ENCODE measurements around the gene RHOB. TPM values are rescaled to one million over a fixed set of nuclear protein-coding genes. Genes with fewer than 3 reads are reported as not detected.

RHOB gene
- total RNA-seq, 1 donor from 2014 or later, result 12.9 TPM

GRCh38 chr2:20400787-20401488 is 45.9 kb upstream of the RHOB start:
- Mint-ChIP-seq H3K4me1 (no peaks in the 10 kb centered on the region), H3K27ac (no peak overlapping the region), H3K36me3 (ENCODE audit: low read depth) (no peaks in the 10 kb centered on the region), H3K9me3 (no peaks in the 10 kb centered on the region), H3K4me3 (no peak overlapping the region), H3K27me3 (peaks cover 8% of the 10 kb centered on the region)
- no peak for TF ChIP-seq CTCF (IDR thresholded peaks at IDR 0.05)
- DNase-seq, result no peak
- ChIA-PET CTCF (interaction anchor here (1.5 kb wide), 1 partner anchor 11 kb away, joined by 3 read pairs; no protein-coding TSS in a partner anchor), POLR2A (no interaction called here)
- no peak for ATAC-seq (ENCODE audit: low read depth)
- intact Hi-C loops (cut with micrococcal nuclease), result no loop called here

DNA sequence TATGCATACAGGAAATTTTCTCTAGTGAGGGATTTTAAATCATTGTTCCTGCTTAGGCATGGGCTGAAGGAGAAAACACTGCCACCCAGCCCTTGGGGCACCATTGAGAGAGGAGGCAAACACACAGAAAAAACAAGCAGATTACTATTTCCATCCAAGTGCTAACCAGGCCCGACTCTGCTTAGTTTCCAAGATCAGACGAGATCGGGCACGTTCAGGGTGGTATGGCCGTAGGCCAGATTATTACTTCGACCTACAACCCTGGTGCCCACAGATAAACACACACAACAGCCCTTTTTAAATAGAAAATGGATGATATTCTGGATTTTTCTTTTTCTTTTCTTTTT is 45.4 kb upstream of the RHOB start:
- H3K4me1 Mint-ChIP-seq, result no peaks in the 10 kb centered on the region
- no peaks in the 10 kb centered on the region for H3K36me3 Mint-ChIP-seq (ENCODE audit: low read depth)
- intact Hi-C loops (cut with micrococcal nuclease), result no loop called here
- H3K9me3 Mint-ChIP-seq, result no peaks in the 10 kb centered on the region
- ChIA-PET CTCF (no interaction called here), POLR2A (no interaction called here)
- no peak overlapping the region for H3K27ac Mint-ChIP-seq
- H3K4me3 Mint-ChIP-seq, result no peak overlapping the region
- DNase-seq (no peak), ATAC-seq (ENCODE audit: low read depth) (no peak)
- H3K27me3 Mint-ChIP-seq, result peaks cover 4% of the 10 kb centered on the region
- TF ChIP-seq CTCF (IDR thresholded peaks at IDR 0.05), result no peak

DNA sequence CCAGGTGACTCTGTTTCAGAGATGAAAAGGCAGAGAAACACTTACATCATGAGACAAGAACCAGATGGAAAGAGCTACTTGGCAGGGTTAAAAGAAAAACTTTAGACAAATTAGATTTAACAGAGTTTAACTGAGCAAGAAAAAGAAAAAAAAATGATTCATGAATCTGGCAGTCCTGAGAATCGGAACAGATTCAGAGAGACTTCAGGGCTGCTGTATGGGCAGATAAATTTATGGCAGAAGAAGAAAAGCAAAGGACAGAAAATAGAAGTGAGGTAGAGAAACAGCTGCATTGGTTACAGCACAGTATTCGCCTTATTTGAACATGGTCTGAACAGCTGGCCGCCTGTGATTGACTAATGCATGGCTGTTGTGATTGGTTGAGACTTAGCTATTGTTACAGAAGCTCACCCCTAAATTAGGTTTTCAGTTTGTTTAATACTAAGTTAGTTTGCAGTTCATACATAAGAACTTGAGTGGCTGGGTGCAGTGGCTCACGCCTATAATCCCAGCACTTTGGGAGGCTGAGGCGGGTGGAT is 43.0 kb upstream of the RHOB start:
- Mint-ChIP-seq H3K4me1 (no peaks in the 10 kb centered on the region), H3K36me3 (ENCODE audit: low read depth) (no peaks in the 10 kb centered on the region), H3K9me3 (peaks cover 7% of the 10 kb centered on the region), H3K27me3 (peaks cover 4% of the 10 kb centered on the region), H3K27ac (no peak overlapping the region), H3K4me3 (no peak overlapping the region)
- CTCF ChIA-PET, result interaction anchor here (0.9 to 1.6 kb wide), 2 partner anchors 7 to 240 kb away, joined by 3 read pairs; no protein-coding TSS in a partner anchor
- ATAC-seq (ENCODE audit: low read depth), result no peak
- DNase-seq, result no peak
- no peak for TF ChIP-seq CTCF (IDR thresholded peaks at IDR 0.05)
- intact Hi-C loops (cut with micrococcal nuclease), result no loop called here
- POLR2A ChIA-PET, result no interaction called here

DNA sequence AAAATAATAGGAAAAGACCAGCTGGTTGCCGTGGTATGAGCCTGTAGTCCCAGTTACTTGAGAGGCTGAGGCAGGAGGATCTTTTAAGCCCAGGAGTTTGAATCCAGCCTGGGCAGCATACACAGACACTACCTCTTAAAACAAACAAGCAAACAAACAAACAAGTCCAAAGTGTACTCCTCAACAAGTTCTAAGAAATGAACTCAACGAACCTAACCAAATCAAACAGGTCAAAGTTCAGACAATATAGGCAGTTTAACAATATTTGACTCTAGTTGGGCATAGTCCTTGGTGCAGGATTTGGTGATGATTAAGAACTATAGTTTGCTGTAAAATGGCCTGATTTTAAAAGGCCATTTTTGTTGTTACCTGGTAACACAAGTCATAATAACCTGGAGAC is 41.9 kb upstream of the RHOB start:
- ATAC-seq (ENCODE audit: low read depth) (no peak), DNase-seq (no peak)
- Mint-ChIP-seq H3K27me3 (peaks cover 5% of the 10 kb centered on the region), H3K4me1 (no peaks in the 10 kb centered on the region), H3K4me3 (no peak overlapping the region), H3K27ac (no peak overlapping the region), H3K36me3 (ENCODE audit: low read depth) (peaks cover 6% of the 10 kb centered on the region), H3K9me3 (peaks cover 18% of the 10 kb centered on the region)
- TF ChIP-seq CTCF (IDR thresholded peaks at IDR 0.05), result no peak
- intact Hi-C loops (cut with micrococcal nuclease), result no loop called here
- CTCF ChIA-PET, result no interaction called here
- POLR2A ChIA-PET, result no interaction called here

- peaks cover 6% of the 10 kb centered on the region for H3K27me3 Mint-ChIP-seq
- no peaks in the 10 kb centered on the region for H3K4me1 Mint-ChIP-seq
- ChIA-PET CTCF (interaction anchor here (0.7 to 4.2 kb wide), 3 partner anchors 227 to 242 kb away, joined by 3 to 77 read pairs (median 3); partner anchors contain the start of gene HS1BP3), POLR2A (no interaction called here)
- TF ChIP-seq CTCF (IDR thresholded peaks at IDR 0.05), result no peak
- intact Hi-C loops (cut with micrococcal nuclease), result no loop called here
- H3K9me3 Mint-ChIP-seq, result peaks cover 22% of the 10 kb centered on the region
- no peak for DNase-seq
- no peak for ATAC-seq (ENCODE audit: low read depth)
- no peak overlapping the region for H3K27ac Mint-ChIP-seq
- H3K4me3 Mint-ChIP-seq, result no peak overlapping the region
- H3K36me3 Mint-ChIP-seq (ENCODE audit: low read depth), result peaks cover 7% of the 10 kb centered on the region
Observed at GRCh38 chr2:20409039-20409438, 37.8 kb upstream of the RHOB start.
